Adrenal gland (tissue), 5 donors: ENCODE measurements around the gene SPNS2.

Experiments
- POLR2A ChIP-seq, 2 donors: fragments of 450-650 bp; IDR thresholded peaks; one replicate each; pipeline ENCODE4 v1.6.1; 2017; ENCODE audit warnings: antibody characterized with exemption in 2 of 2, mild to moderate bottlenecking in 2 of 2, moderate library complexity in 1 of 2
- TF ChIP-seq, protein P1 (sequence below), 6 experiments: fragments of 450-650 bp in 4 of 6; fragments of 200-600 bp in 2 of 6; sonication (generic) in 1 of 6; IDR thresholded peaks; 1 replicate in 5 of 6; 2 replicates in 1 of 6; pipeline versions ENCODE4 v1.5.1 to v1.8.0; 2016 to 2021; ENCODE audit warnings: antibody characterized with exemption in 6 of 6, mild to moderate bottlenecking in 2 of 6, moderate library complexity in 1 of 6
- donor health status: DM: no; HTN: no; CAD: no.

DNA sequence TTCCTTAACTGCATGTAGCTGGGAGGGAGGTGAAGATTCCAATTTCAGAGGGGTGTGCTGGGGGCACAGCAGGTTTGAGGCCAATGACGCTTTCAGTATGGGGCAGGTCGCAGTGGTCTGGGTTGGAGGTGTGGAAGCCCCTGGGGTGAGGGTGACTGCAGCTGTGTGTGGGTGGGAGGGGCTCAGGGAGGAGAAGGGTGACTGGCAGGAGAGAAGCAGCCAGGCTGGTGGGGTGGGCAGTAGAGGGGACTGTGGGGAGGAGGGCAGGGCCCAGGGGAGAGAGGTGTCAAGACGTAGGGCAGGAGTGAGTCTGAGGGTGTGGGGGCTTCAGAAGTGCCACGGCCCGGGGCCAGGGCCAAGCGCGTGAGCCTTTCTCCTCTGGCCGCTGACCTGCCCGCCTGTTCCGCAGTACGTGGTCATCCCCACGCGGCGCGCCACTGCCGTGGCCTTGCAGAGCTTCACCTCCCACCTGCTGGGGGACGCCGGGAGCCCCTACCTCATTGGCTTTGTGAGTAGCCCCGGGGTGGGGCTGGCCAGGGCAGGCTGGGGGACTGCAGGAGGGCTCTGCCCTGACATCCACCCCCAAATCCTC, 37.1 kb downstream of the SPNS2 start:
- TF ChIP-seq POLR2A (IDR thresholded peaks at IDR 0.05), result no peak
- TF ChIP-seq, protein P1, sequence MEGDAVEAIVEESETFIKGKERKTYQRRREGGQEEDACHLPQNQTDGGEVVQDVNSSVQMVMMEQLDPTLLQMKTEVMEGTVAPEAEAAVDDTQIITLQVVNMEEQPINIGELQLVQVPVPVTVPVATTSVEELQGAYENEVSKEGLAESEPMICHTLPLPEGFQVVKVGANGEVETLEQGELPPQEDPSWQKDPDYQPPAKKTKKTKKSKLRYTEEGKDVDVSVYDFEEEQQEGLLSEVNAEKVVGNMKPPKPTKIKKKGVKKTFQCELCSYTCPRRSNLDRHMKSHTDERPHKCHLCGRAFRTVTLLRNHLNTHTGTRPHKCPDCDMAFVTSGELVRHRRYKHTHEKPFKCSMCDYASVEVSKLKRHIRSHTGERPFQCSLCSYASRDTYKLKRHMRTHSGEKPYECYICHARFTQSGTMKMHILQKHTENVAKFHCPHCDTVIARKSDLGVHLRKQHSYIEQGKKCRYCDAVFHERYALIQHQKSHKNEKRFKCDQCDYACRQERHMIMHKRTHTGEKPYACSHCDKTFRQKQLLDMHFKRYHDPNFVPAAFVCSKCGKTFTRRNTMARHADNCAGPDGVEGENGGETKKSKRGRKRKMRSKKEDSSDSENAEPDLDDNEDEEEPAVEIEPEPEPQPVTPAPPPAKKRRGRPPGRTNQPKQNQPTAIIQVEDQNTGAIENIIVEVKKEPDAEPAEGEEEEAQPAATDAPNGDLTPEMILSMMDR (IDR thresholded peaks at IDR 0.05), result no peak
